GM18858 (cell line): ENCODE data around the gene AFG1L.
"Not testable (repeated sequence)": the region's sequence is repeated elsewhere in the genome, so short reads cannot be mapped to it uniquely, and the experiment has no call there.

Experiments used
- ATAC-seq: cut with Tn5 transposase; IDR thresholded peaks from one replicate; pipeline ENCODE4 v1.9.1; 2021; ENCODE audit not compliant: unreplicated experiment

The AFG1L gene

DNA sequence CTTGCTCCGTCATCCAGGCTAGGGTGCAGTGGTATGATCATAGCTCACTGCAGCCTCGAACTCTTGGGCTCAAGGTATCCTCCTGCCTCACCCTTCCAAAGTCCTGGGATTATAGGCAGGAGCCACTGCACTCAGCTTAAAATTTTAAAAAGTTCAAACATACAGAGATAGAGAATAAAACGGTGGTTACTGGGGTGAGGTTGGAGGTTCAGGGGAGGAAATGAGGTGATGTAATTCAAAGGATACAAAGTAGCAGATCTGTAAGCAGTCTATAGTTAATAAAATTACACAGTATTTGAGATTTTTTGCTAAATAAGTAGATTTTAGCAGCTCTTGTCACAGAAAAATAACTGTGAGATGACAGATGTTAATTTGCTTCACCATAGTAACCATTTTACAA, 7.5 kb upstream of the AFG1L start:
- no peak for ATAC-seq

DNA sequence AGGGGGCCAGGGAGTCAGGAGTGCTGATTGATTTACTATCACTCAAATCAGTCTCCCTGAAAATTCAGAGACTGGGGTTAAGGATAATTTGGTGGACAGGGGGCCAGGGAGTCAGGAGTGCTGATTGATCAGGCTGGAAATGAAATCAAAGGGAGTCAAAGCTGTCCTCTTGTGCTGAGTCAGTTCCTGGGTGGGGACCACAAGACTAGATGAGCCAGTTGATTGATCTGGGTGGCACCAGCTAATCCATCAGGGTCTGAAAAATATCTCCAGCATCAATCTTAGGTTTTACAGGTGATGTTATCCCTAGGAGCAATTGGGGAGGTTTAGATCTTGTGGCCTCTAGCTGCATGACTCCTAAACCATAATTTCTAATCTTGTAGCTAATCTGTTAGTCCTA, 6.1 kb upstream of the AFG1L start:
- ATAC-seq: no peak

DNA sequence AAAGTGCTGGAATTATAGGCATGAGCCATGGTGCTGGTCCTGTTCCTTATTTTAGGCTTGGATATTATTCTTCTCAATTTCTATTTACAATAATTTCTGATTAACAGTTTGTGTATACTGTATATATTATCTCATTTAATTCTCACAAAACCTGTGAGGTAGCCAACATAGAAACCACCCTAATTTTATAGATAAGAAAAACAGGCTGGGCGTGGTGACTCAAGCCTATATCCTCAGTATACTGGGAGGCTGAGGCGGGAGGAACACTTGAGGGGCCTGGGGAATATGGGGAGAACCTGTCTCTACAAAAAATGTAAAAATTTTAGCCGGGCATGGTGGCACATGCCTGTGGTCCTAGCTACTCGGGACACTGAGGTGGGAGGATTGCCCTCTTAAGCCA, 3.8 kb upstream of the AFG1L start:
- no peak for ATAC-seq

DNA sequence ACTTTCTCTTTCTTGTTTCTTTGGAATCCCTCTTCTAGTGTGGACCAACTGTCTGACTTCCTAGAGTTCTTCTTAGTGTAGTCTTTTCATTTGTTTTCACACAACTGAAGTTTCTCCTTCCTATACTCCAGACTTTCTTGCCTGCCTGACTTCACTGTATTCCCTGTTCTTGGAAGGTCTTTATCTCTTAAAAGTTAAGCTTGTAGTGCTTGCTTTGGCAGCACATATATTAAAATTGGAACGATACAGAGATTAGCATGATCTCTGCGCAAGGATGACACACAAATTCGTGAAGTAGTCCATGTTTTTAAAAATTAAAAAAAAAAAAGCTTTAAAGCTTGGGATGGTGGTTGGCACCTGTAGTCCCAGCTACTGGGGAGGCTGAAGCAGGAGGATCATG, 2.3 kb upstream of the AFG1L start:
- not testable (repeated sequence) for ATAC-seq

DNA sequence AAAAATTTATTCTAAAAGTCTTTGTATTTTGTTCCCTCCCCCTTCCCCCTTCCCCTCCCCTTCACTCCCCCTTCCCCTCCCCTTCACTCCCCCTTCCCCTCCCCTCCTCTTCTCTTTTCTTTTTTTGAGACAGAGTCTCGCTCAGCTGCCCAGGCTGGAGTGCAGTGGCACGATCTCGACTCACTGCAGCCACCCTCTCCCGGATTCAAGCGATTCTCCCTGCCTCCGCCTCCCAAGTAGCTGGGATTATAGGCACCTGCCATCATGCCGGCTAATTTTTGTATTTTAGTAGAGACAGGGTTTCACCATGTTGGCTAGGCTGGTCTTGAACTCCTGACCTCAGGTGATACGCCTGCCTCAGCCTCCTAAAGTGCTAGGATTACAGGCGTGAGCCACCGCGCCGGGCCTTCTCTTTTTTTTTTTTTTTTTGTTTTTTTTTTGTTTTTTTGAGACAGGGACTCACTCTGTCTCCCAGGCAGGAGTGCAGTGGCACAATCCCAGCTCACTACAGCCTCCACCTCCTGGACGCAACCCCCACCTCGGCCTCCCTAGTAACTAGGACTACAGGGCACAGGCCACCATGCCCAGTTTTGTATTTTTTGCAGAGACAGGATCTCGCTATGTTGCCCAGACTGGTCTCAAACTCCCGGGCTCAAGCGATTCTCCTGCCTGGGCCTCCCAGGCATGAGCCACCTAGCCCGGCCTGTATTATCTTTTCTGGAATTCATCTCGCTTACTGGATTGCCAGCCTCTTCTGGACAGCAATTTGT, 1.1 kb upstream of the AFG1L start:
- no peak for ATAC-seq

DNA sequence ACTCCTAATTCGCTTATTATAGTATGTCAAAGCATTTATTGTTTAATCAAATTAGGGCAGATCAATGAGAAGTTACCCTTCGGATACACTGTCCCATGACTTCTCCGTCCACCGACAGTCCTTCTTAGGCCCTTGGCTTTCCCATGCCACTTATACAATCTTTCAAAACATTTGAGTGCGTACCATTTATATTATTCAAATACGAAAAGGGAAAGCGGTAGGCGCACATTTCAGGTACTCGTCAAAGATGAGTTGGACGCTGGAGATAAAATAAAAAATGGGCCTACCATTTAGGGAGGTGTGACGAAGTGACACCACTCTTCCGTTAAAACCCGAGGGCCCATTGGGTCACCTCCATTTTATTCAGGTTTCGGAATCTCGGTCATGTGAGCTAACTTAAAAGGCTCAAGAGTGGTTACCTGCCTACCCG, 542 bp upstream of the AFG1L start:
- peak; percentile 15 for ATAC-seq

DNA sequence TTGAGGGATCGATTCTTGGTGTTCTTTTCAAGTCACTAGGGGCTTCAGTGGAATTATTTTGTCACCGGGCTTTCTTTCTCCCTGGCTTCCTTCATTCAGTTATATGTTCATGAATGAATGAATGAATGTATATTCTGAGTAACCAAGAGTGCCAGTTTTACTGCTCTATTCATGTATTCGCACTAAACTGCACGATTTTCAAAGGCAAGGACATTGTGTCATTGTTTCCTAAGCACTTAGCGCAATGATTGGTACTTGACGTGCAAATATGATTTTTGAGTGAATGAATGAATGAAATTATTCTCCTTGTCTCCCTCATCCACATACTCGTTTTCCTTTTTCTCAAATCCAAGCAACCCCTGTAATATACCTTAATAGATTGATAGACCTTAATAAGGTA, 822 bp downstream of the AFG1L start:
- ATAC-seq: no peak

DNA sequence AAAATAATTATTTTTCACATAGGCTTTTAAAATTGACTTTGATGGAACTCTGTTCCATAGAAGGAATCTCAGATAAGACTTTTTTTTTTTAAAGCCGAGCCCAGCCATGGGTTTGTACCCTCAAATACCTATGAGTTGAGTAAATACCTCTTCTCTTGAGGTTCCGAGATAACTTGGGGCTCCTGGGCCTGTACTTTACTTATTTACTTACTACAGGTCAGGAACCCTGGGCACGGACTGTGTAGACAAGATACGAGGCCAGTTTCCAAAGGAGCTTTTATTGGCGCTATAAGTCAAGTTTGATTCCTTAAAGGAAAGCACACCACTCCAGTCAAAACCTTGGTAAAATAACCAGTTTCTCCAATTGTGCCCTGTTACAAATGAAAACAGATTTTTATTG, 7.5 kb downstream of the AFG1L start:
- no peak for ATAC-seq

DNA sequence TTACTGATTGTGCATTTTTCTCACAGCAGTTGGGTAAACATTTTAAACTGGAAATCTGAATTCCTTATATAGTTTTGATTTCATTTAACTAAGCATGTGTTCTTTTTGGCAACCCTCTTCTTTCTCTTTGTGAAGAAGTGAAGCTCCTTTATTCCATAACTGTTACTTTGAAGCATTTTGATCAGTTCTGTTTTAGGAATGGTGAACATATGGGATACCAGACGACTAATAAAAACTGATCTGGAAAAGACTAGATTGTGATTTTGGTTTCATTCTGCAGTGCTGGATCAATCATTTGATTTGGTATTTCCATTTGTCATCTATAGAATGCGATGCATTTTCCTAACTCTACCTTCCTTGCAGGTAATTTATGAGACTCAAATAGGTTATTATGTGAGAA, 9.8 kb downstream of the AFG1L start:
- no peak for ATAC-seq

DNA sequence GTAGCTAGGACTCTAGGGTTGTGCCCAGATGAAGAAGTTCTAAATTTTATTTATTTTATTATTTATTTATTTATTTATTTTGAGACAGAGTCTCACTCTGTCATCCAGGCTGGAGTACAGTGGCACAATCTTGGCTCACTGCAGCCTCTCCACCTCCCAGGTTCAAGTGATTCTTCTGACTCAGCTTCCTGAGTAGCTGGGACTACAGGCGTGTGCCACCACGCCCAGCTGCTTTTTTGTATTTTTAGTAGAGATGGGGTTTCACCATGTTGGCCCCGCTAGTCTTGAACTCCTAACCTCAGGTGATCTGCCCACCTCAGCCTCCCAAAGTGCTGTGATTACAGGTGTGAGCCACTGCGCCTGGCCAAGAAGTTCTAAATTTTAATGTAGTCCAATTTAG, 13.8 kb downstream of the AFG1L start:
- ATAC-seq: not testable (repeated sequence)

DNA sequence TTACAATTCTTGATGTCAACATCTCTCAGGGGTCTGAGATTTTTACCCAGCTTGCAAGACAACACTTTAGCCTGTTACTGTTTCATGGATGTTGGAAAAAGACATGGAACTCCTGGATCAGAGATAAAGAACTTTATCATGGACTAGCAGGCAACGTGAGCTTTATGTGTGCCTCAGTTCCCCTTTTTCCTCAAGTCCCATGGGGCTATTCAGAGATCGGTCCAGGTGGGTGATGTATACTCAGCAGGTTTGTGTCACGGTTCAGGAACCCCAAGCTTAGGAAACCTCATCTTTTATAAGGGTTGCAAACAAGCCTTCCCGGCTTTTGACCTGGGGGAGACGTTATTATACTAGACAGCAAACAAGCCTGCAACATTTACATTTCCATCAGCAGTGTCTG, 15.0 kb downstream of the AFG1L start:
- ATAC-seq: no peak

DNA sequence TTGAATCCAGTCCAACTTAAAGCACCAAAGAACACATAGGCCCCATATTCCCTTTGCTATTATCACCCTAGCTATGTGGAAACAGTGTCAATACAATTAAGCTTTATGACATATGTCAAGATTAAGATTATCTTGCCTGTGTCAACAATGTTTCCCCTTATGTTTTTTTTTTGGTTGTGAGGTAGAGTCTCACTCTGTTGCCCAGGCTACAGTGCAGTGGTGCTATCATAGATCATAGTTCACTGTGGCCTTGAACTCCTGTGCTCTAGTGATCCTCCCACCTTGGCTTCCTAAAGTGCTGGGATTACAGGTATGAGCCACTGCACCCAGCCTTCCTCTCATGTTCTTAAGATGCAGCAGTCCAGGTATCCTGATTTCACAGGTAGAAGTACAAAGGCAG, 17.8 kb downstream of the AFG1L start:
- no peak for ATAC-seq

DNA sequence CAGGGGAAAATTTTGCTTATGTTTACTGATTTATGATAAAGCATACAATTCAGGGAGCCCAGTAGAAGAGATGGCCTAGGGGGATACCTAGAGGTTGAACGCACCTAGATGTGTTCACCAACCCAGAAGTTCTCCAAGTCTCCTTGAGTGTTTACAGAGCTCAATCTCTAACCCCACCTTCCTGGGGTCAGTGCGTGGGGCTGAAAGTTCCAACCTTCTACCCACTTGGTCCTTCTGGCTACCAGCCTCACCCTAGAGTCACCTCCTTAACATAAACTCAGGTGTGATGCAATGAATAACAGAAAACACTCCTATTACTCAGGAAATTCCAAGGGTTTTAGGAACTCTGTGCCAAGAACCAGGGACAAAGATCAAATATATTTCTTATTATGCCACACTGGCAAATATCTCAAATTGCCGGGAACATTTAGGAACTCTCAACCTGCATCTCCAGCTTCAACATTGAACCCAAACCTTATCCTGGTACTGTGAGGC, 26.4 kb downstream of the AFG1L start:
- no peak for ATAC-seq

DNA sequence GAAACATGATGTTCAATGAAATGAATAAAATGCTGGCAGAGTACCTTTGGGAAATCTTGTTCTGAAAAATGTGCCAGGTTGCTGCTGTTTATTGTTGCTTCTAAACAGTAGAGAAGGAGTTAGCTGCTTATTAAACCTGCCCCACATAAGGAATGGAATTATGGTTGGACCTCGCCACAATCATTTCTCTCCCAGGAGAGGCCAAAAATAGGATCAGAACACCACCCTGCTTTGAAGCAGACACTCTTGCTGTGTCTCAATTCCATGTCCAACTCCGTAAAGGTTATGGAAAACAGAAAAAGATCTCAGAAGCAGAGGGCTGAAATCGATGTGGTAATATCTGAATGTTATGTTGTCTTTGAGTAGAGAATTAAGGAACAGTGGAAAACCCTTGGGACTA, 27.9 kb downstream of the AFG1L start:
- no peak for ATAC-seq

DNA sequence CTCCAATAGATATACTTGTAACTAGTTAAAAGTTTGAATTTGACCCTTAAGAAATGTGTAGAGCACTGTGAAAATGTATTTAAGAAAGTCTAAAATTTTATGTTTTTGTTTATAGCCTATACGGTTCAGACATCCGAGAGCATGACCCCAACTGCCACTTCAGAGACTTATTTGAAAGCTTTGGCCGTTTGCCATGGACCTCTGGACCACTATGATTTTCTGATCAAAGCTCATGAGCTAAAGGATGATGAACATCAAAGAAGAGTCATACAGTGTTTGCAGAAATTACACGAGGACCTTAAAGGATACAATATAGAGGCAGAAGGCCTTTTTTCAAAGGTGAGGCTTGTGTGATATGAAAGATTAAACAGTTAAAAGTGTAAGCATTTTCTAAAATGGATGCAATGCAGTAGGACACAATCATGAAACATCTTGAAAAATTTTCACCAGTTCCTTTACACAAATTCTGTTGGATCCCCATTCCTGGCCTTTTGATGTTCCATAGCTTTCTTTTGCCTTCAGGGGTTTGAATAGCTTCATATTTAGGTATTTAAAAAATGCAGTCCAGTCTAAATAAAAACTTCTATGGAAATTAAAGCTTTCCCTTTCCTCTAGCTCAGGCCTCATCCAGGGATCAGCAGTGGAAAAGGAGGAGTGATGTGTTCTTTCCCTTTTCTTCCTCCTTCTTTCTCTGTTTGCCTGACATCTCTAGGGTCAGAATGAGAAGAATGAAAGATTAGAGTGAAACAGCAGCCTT, 29.0 kb downstream of the AFG1L start:
- no peak for ATAC-seq

DNA sequence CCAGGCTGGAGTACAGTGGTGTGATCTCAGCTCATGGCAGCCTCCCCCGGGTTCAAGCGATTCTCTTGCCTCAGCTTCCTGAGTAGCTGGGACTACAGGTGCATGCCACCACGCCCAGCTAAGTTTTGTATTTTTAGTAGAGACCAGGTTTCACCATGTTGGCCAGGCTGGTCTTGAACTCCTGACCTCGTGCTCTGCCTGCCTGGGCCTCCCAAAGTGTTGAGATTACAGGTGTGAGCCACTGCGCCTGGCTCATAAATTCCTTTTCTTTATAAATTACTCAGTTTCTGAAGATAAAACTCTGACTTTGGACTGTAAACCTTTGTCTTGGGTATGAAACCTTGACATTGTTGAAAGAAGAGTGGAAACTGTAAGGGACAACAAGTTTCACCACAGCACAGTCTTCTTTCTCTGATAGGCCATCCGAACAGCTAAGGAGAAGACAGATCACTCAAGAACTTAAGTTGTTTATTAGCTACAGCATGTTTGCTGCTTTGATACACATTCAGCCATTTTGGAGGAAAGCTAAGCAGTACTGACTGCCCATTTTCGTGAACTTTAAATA, 35.4 kb downstream of the AFG1L start:
- not testable (repeated sequence) for ATAC-seq

DNA sequence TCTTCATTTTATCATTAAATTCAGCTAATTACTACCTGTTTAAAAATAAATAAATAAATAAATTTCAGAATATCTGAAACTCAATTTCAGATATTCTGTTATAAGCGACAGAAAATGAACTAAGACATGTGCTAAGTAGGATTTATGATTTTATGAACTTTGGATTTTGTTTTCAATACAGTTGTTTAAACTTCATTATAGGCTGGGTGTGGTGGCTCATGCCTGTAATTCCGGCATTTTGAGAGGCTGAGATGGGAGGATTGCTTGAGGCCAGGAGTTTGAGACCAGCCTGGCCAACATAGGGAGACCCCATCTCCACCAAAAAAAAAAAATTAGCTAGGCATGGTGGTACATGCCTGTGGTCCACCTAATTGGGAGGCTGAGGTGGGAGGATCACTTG, 36.0 kb downstream of the AFG1L start:
- ATAC-seq: no peak

DNA sequence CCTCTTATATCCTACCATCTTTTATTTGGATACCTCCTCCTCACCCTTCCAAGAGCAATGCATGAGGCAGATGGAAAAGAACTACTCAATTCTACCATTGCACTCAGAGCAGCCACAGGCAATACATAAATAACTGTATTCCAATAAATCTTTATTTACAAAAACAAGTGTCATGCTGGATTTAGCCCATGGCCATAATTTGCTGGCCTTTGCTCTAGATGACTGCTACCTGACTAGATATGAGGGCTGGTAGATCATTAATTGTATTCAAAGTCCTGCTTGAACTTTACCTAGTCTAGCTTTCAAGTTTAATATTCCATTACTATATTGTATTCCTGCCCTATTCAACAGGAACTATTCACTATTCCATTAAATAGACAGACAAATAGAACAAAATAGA, 37.1 kb downstream of the AFG1L start:
- ATAC-seq: no peak

DNA sequence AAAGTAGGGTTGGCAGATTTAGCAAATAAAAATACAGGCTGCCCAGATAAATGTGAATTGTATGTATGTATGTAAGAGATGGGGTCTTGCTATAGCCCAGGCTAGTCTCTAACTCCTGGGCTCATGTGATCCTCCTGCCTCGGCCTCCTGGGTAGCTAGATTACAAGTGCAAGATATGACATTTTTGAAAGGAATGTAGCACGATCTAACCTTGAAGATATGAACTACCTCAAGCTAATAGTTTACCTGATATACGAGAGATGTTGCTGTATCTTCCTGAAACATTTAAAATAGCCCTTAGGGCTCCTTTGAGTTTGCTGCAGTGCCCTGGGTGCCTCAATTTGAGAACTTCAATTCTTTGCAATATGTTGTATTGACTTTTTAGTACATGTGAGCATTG, 42.1 kb downstream of the AFG1L start:
- no peak for ATAC-seq

DNA sequence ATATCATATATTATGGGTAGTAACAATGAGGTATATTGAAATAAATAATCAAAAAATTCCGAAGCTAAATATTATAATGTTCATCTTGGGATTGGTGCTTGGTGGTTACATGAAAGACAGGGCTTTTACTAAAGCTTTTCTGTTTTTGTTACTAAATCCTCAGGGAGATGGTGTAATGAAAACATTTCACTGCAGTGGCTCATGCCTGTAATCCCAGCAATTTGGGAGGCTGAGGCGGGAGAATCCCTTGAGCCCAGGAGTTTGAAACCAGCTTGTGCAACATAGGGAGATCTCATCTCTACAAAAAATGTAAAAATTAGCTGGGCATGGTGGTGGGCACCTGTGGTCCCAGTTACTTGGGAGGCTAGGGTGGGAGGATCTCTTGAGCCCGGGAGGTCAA, 42.9 kb downstream of the AFG1L start:
- ATAC-seq: no peak

DNA sequence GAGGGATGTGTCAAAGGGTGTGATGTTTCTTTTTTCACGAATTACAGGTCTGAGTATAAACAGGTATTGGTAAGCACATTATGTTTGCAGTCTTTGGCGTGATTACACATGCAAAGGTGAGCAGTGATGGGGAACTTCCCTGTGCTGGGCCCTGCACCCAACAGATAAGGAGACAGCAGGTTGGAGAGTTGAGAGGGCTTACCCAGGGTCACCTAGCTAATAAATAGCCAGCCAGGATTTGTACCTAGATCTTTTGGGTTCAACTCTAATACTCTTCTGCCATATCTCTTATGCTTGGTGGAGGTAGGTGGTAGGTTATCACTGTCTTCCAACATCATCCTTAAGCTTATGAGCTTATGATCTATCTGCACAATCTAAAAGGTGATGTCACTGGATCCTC, 46.5 kb downstream of the AFG1L start:
- no peak for ATAC-seq

DNA sequence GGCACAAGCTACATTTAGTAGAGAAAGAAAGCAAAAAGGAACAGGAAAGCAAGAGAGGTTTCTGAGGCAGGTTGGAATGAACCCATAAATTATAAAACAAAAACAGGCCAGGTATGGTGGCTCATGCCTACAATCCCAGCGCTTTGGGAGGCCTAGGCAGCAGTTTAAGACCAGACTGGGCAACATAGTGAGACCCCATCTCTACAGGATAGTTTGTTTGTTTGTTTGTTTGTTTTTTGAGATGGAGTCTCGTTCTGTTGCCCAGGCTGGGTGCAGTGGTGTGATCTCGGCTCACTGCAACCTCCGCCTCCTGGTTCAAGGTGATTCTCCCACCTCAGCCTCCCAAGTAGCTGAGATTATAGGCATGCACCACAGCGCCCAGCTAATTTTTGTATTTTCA, 49.0 kb downstream of the AFG1L start:
- ATAC-seq: no peak
